GM23338 (cell line): ENCODE results near the gene GSG1. TPM values are rescaled to one million over a fixed set of nuclear protein-coding genes. Genes with fewer than 3 reads are reported as not detected.
"Not testable (repeated sequence)": the region's sequence is repeated elsewhere in the genome, so short reads cannot be mapped to it uniquely, and the experiment has no call there.

Source experiments
- ATAC-seq: fragments of 200-7000 bp; cut with Tn5 transposase; 3 replicates; pipeline ENCODE4 v1.9.1; 2020
- DNase-seq: peaks from one replicate; pipeline ENCODE4 v3.0.0-alpha.2; 2015; ENCODE audit warnings: low spot score
- H2AFZ ChIP-seq: fragments of 200-600 bp; sonication (generic); 2 replicates; pipeline ENCODE4 v1.8.0; 2016; ENCODE audit warnings: antibody characterized with exemption, mild to moderate bottlenecking, moderate library complexity
- H3F3A ChIP-seq: fragments of 200-600 bp; sonication (generic); replicated peaks from 2 replicates; pipeline ENCODE4 v1.8.0; 2017; ENCODE audit warnings: antibody characterized with exemption, mixed run types, low read depth
- H3K27ac ChIP-seq: fragments of 200-600 bp; sonication (generic); 2 replicates; pipeline ENCODE4 v1.6.1; 2016; ENCODE audit warnings: low read depth
- H3K27me3 ChIP-seq: fragments of 200-600 bp; sonication (generic); 2 replicates; pipeline ENCODE4 v1.8.0; 2016; ENCODE audit warnings: mild to moderate bottlenecking, mixed run types, moderate library complexity; ENCODE audit not compliant: insufficient read depth
- H3K36me3 ChIP-seq: fragments of 200-600 bp; sonication (generic); 2 replicates; pipeline ENCODE4 v1.8.0; 2016; ENCODE audit warnings: mild to moderate bottlenecking; ENCODE audit not compliant: insufficient read depth
- H3K4me1 ChIP-seq: fragments of 200-600 bp; sonication (generic); 2 replicates; pipeline ENCODE4 v1.8.0; 2016; ENCODE audit warnings: mild to moderate bottlenecking, moderate library complexity; ENCODE audit not compliant: insufficient read depth
- H3K4me2 ChIP-seq: fragments of 200-600 bp; sonication (generic); 2 replicates; pipeline ENCODE4 v1.7.1; 2017; ENCODE audit warnings: mixed run types
- H3K4me3 ChIP-seq: fragments of 200-600 bp; sonication (generic); 2 replicates; pipeline ENCODE4 v1.6.1; 2016; ENCODE audit warnings: mixed run types
- H3K79me2 ChIP-seq: fragments of 200-600 bp; sonication (generic); replicated peaks from 2 replicates; pipeline ENCODE4 v1.8.0; 2017; ENCODE audit warnings: mild to moderate bottlenecking; ENCODE audit not compliant: insufficient read depth
- H3K9me2 ChIP-seq: fragments of 200-600 bp; sonication (generic); 2 replicates; pipeline ENCODE4 v1.8.0; 2017; ENCODE audit not compliant: insufficient read depth
- H4K20me1 ChIP-seq: fragments of 200-600 bp; sonication (generic); replicated peaks from 2 replicates; pipeline ENCODE4 v1.8.0; 2017; ENCODE audit warnings: mild to moderate bottlenecking; ENCODE audit not compliant: insufficient read depth
- H3K27ac Mint-ChIP-seq: 2 replicates; pipeline ENCODE4 v1.8.0; 2020; ENCODE audit warnings: inconsistent platforms, mild to moderate bottlenecking, moderate library complexity, mixed read lengths
- H3K27me3 Mint-ChIP-seq: 3 replicates; pipeline ENCODE4 v1.8.0; 2022; ENCODE audit warnings: low read depth, mild to moderate bottlenecking, moderate library complexity, mixed read lengths, inconsistent platforms; ENCODE audit not compliant: insufficient read depth, poor library complexity
- H3K36me3 Mint-ChIP-seq: 3 replicates; pipeline ENCODE4 v1.8.0; 2021; ENCODE audit warnings: low read depth, mild to moderate bottlenecking, inconsistent platforms, moderate library complexity, mixed read lengths
- H3K4me1 Mint-ChIP-seq: 3 replicates; pipeline ENCODE4 v1.8.0; 2020; ENCODE audit warnings: mild to moderate bottlenecking, inconsistent platforms, mixed read lengths
- H3K4me3 Mint-ChIP-seq: 3 replicates; pipeline ENCODE4 v1.8.0; 2021; ENCODE audit warnings: moderate library complexity, mild to moderate bottlenecking, inconsistent platforms, mixed read lengths
- H3K9me3 Mint-ChIP-seq: 3 replicates; pipeline ENCODE4 v1.8.0; 2020; ENCODE audit warnings: moderate library complexity, mild to moderate bottlenecking, inconsistent platforms, mixed read lengths
- EZH2 ChIP-seq: fragments of 200-600 bp; sonication (generic); IDR thresholded peaks from one replicate; pipeline ENCODE4 v1.8.0; 2017; ENCODE audit warnings: antibody characterized with exemption, mild to moderate bottlenecking, low read depth; ENCODE audit not compliant: unreplicated experiment
- JUNB ChIP-seq: IDR thresholded peaks from one replicate; pipeline ENCODE4 v1.6.1; 2016; ENCODE audit warnings: antibody characterized with exemption; ENCODE audit not compliant: unreplicated experiment
- NANOG ChIP-seq: IDR thresholded peaks from 2 replicates; pipeline ENCODE4 v1.6.1; 2016; ENCODE audit warnings: antibody characterized with exemption, borderline replicate concordance
- ZNF114 ChIP-seq: fragments of 250-450 bp; sonication (Bioruptor Pico); IDR thresholded peaks from 2 replicates; pipeline ENCODE4 v1.5.0; 2020; ENCODE audit warnings: mild to moderate bottlenecking, moderate library complexity
- polyA plus RNA-seq: library from polyadenylated mRNA; unstranded; fragments of >200 nt; fragmentation: Nextera tagmentation; extraction: Ambion mirVana; gene quantifications from 2 replicates; pipeline ENCODE4 v1.2.1, GENCODE V29; 2016
- total RNA-seq: library from RNA; depleted of rRNA; stranded (reverse); fragments of >200 nt; shearing (Covaris generic); gene quantifications from 2 replicates; pipeline ENCODE4 v1.2.3, GENCODE V29; 2014; rRNA removed
- TF ChIP-seq, protein P1 (sequence below): IDR thresholded peaks from 2 replicates; pipeline ENCODE4 v1.6.1; 2016; ENCODE audit warnings: antibody characterized with exemption

Gene GSG1
- total and polyA plus RNA-seq, 2 experiments from 2014 or later: 0.17 to 0.63 TPM

DNA sequence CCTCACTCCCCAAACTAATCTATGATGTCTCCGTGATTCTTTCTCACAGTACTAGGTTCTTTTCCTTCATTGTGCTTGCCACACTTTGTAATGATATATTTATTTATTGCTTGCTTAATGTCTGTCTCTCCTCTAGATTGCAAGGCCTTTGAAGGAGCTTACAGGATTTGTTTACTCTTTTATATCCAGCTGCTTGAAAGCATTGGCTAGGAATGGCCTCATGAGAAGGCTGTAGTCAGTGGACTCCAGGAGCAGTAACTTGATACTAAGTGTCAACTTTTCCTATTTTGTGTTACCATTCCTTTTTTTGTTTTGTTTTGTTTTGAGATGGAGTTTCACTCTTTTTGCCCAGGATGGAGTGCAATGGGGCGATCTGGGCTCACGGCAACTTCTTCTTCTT is 66.6 kb downstream of the GSG1 start:
- H3K4me3 Mint-ChIP-seq: no peak overlapping the region
- Histone ChIP-seq H3K36me3 (no peaks in the 10 kb centered on the region), H3K9me2 (no peaks in the 10 kb centered on the region), H3K4me3 (no peak overlapping the region), H3K27me3 (no peaks in the 10 kb centered on the region), H3K27ac (no peak overlapping the region), H3K4me2 (no peak overlapping the region), H3F3A (no peaks in the 10 kb centered on the region), H4K20me1 (no peaks in the 10 kb centered on the region), H2AFZ (peak overlapping the region; percentile 32; the same call in 1 of the 2 replicates), H3K79me2 (no peaks in the 10 kb centered on the region), H3K4me1 (no peaks in the 10 kb centered on the region)
- ATAC-seq (no peak), DNase-seq (no peak)
- H3K27ac Mint-ChIP-seq: no peak overlapping the region
- H3K9me3 Mint-ChIP-seq: no peaks in the 10 kb centered on the region
- TF ChIP-seq ZNF114 (CRISPR knock-in tag): no peak
- TF ChIP-seq, protein P1, sequence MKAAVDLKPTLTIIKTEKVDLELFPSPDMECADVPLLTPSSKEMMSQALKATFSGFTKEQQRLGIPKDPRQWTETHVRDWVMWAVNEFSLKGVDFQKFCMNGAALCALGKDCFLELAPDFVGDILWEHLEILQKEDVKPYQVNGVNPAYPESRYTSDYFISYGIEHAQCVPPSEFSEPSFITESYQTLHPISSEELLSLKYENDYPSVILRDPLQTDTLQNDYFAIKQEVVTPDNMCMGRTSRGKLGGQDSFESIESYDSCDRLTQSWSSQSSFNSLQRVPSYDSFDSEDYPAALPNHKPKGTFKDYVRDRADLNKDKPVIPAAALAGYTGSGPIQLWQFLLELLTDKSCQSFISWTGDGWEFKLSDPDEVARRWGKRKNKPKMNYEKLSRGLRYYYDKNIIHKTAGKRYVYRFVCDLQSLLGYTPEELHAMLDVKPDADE: no peak
- no peak for TF ChIP-seq EZH2
- no peak for TF ChIP-seq NANOG
- no peak for TF ChIP-seq JUNB
- H3K4me1 Mint-ChIP-seq: peaks cover 16% of the 10 kb centered on the region
- H3K27me3 Mint-ChIP-seq: no peaks in the 10 kb centered on the region
- no peaks in the 10 kb centered on the region for H3K36me3 Mint-ChIP-seq

DNA sequence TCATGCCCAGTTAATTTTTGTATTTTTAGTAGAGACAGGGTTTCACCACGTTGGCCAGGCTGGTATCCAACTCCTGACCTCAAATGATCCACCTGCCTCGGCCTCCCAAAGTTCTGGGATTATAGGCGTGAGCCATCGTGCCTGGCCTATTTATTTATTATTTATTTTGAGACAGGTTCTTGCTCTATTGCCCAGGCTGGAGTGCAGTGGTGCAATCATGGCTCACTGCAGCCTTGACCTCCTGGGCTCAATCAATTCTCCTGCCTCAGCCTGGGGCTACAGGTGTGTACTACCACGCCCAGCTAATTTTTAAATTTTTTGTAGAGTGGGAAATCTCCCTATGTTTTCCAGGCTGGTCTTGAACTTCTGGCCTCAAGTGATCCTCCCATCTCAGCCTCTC is 68.1 kb downstream of the GSG1 start:
- H2AFZ ChIP-seq, H3K9me3 Mint-ChIP-seq, H3F3A ChIP-seq, H3K27me3 ChIP-seq, H3K4me3 ChIP-seq, H4K20me1 ChIP-seq, H3K36me3 ChIP-seq, DNase-seq, H3K4me1 ChIP-seq, H3K27me3 Mint-ChIP-seq, ATAC-seq, H3K4me2 ChIP-seq, H3K9me2 ChIP-seq, H3K36me3 Mint-ChIP-seq, H3K4me1 Mint-ChIP-seq, H3K4me3 Mint-ChIP-seq, H3K79me2 ChIP-seq, H3K27ac Mint-ChIP-seq, H3K27ac ChIP-seq: not testable (repeated sequence)

Other genes with a start within 250 kb of the GSG1 start
- gene GPRC5A, start 212.1 kb downstream of the GSG1 start, total RNA-seq: 0.38 and 1.0 TPM in 2 replicates
- gene GPRC5A, start 212.1 kb downstream of the GSG1 start, polyA plus RNA-seq: 0.16 and 0.21 TPM in 2 replicates
- not detected in 2 replicates for gene GPRC5D, start 151.5 kb downstream of the GSG1 start, total RNA-seq
- gene GPRC5D, start 151.5 kb downstream of the GSG1 start, polyA plus RNA-seq: not detected in 2 replicates
- 25.2 and 33.9 TPM in 2 replicates for gene HEBP1, start 103.4 kb downstream of the GSG1 start, total RNA-seq
- gene HEBP1, start 103.4 kb downstream of the GSG1 start, polyA plus RNA-seq: 45.1 and 46.8 TPM in 2 replicates
- gene FAM234B, start 59.3 kb downstream of the GSG1 start, total RNA-seq: 20.1 and 21.1 TPM in 2 replicates
- gene FAM234B, start 59.3 kb downstream of the GSG1 start, polyA plus RNA-seq: 9.5 TPM in 2 replicates
- gene EMP1, start 93.1 kb upstream of the GSG1 start, total RNA-seq: 0.07 TPM in 1 of 2 replicates, not detected in the other
- gene EMP1, start 93.1 kb upstream of the GSG1 start, polyA plus RNA-seq: 0.39 and 1.1 TPM in 2 replicates